ENCODE data around the gene CDK5. TPM values are rescaled to one million over a fixed set of nuclear protein-coding genes. Genes with fewer than 3 reads are reported as not detected.

Gene CDK5
- total and polyA plus RNA-seq, 9 of the 15 experiments (the other 6 are each of a cell fraction or from before 2014, with no cell fraction given) = 3.2 to 38.0 (median 27.5) TPM

GRCh38 chr7:151059367-151060112, 1.8 kb upstream of the CDK5 start, which contains the start of gene SLC4A2 (continued):
- TF ChIP-seq ZNF407 (IDR thresholded peaks at IDR 0.05; ENCODE audit: low read depth) (no peak), KDM2B (CRISPR knock-in tag; IDR thresholded peaks at IDR 0.05) (no peak), NR0B1 (IDR thresholded peaks at IDR 0.05; ENCODE audit: partially characterized antibody) (no peak), PCBP1 (IDR thresholded peaks at IDR 0.05; ENCODE audit: low read depth, low read length, poor library complexity, severe bottlenecking) (peak; percentile 72), E2F5 (CRISPR knock-in tag; IDR thresholded peaks at IDR 0.05) (no peak), U2AF2 (optimal IDR thresholded peaks at IDR 0.05; ENCODE audit: low read depth, low read length) (no peak), PRMT5 (CRISPR knock-in tag; IDR thresholded peaks at IDR 0.05) (no peak), THAP12 (CRISPR knock-in tag; IDR thresholded peaks at IDR 0.05) (no peak), DMBX1 (CRISPR knock-in tag; IDR thresholded peaks at IDR 0.05; ENCODE audit: borderline replicate concordance) (peak; percentile 67), GTF2E2 (tag; IDR thresholded peaks at IDR 0.05) (peak; percentile 52; the same call in 1 of the 2 replicates), ZBTB5 (IDR thresholded peaks at IDR 0.05) (0 out of 2 replicates have a peak, but pooled peaks have one; percentile 14)

Data from K562 (cell line).